ENCODE data around the gene PWP2.
"Not testable (repeated sequence)": the region's sequence is repeated elsewhere in the genome, so short reads cannot be mapped to it uniquely, and the experiment has no call there.

The PWP2 gene

DNA sequence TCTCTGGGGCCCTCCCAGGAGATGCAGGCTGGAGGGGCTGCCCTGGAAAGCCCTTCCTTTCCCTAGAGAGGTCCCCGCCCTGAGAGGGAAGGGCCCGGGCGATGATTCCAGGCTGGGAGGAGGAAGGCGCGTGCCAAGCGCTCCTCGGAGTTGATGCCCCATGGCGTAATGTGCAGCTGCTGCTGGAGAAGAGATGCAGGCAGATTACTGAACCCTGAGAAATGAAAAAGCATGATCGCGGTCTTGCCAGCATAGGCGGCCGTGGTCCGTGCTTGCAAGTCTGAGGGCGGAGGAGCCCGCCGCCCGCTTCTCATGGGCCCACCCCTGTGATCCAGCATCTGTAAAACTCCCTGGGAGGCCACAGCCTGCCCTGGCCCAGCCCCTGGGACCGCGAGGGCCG lies 53.6 kb downstream of the PWP2 start:
- not testable (repeated sequence) for H2BK15ac ChIP-seq (ENCODE audit: low read depth, poor library complexity, severe bottlenecking); H2AFZ ChIP-seq (ENCODE audit: low read depth, low read length); H3K27me3 ChIP-seq (ENCODE audit: control insufficient read depth in 1 of 2, insufficient read depth in 1 of 2, low read length in 2 of 2); H3K23ac ChIP-seq (ENCODE audit: low read length in 2 of 2); H2BK12ac ChIP-seq (ENCODE audit: low read length in 2 of 2); H3K9me3 ChIP-seq (ENCODE audit: control insufficient read depth, low read length); H2BK120ac ChIP-seq (ENCODE audit: low read depth, low read length); H4K91ac ChIP-seq (ENCODE audit: low read length); H3K18ac ChIP-seq (ENCODE audit: low read depth in 1 of 2, low read length in 2 of 2); H3K36me3 ChIP-seq (ENCODE audit: control insufficient read depth in 1 of 2, insufficient read depth in 2 of 2, low read depth in 1 of 2, low read length in 2 of 2); H3K4me2 ChIP-seq (ENCODE audit: low read length, poor library complexity, severe bottlenecking); H4K8ac ChIP-seq (ENCODE audit: low read length); H3K4me1 ChIP-seq (ENCODE audit: control insufficient read depth, insufficient read depth, low read depth, low read length); H3K79me1 ChIP-seq (replicated peaks; ENCODE audit: low read length, poor library complexity, severe bottlenecking); H3K9ac ChIP-seq (ENCODE audit: low read length); H3K14ac ChIP-seq (ENCODE audit: low read length in 2 of 2); H2BK5ac ChIP-seq (ENCODE audit: low read depth, low read length, poor library complexity, severe bottlenecking); H3K4me3 ChIP-seq (ENCODE audit: insufficient read depth in 1 of 2, low read depth in 1 of 2, low read length in 2 of 2); H3K4ac ChIP-seq (ENCODE audit: low read depth in 1 of 2, low read length in 2 of 2); H3K27ac ChIP-seq (ENCODE audit: low read length, poor library complexity, severe bottlenecking); DNase-seq; H2AK5ac ChIP-seq (ENCODE audit: low read length, severe bottlenecking)
- no CpG with 5 or more reads among the region's 20 CpGs for WGBS

DNA sequence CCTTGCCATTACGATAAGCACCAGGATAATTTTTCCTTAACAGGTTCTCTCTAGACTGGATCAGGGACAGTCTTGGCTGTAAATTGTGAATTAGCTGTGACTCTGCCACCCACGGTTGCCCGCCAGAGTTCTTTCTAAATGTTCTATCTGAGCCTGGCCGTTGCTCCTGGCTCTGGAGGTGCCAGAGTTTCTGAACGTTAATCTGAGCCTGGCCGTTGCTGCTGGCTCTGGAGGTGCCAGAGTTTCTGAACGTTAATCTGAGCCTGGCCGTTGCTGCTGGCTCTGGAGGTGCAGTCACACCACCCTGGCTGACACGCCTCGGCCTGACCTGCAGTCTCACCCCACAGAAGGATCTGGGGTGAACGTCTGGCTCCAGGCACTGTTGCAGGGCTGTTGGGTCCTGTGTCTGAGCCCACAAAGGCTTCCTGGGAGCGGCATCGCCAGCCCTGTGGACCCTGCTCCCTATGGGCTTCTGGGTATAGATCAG lies 56.0 kb downstream of the PWP2 start:
- H2BK12ac ChIP-seq (ENCODE audit: low read length in 2 of 2); H2AFZ ChIP-seq (ENCODE audit: low read depth, low read length); H4K91ac ChIP-seq (ENCODE audit: low read length); H3K9ac ChIP-seq (ENCODE audit: low read length); H3K27me3 ChIP-seq (ENCODE audit: control insufficient read depth in 1 of 2, insufficient read depth in 1 of 2, low read length in 2 of 2); H3K4ac ChIP-seq (ENCODE audit: low read depth in 1 of 2, low read length in 2 of 2); H3K4me1 ChIP-seq (ENCODE audit: control insufficient read depth, insufficient read depth, low read depth, low read length); H3K36me3 ChIP-seq (ENCODE audit: control insufficient read depth in 1 of 2, insufficient read depth in 2 of 2, low read depth in 1 of 2, low read length in 2 of 2); H3K18ac ChIP-seq (ENCODE audit: low read depth in 1 of 2, low read length in 2 of 2); H2BK5ac ChIP-seq (ENCODE audit: low read depth, low read length, poor library complexity, severe bottlenecking); H3K23ac ChIP-seq (ENCODE audit: low read length in 2 of 2); H2BK15ac ChIP-seq (ENCODE audit: low read depth, poor library complexity, severe bottlenecking); H3K27ac ChIP-seq (ENCODE audit: low read length, poor library complexity, severe bottlenecking); H3K9me3 ChIP-seq (ENCODE audit: control insufficient read depth, low read length); DNase-seq; H2AK5ac ChIP-seq (ENCODE audit: low read length, severe bottlenecking); H2BK120ac ChIP-seq (ENCODE audit: low read depth, low read length); H3K79me1 ChIP-seq (replicated peaks; ENCODE audit: low read length, poor library complexity, severe bottlenecking); H3K4me3 ChIP-seq (ENCODE audit: insufficient read depth in 1 of 2, low read depth in 1 of 2, low read length in 2 of 2); H3K4me2 ChIP-seq (ENCODE audit: low read length, poor library complexity, severe bottlenecking); H4K8ac ChIP-seq (ENCODE audit: low read length); H3K14ac ChIP-seq (ENCODE audit: low read length in 2 of 2): not testable (repeated sequence)
- no CpG with 5 or more reads among the region's 13 CpGs for WGBS

DNA sequence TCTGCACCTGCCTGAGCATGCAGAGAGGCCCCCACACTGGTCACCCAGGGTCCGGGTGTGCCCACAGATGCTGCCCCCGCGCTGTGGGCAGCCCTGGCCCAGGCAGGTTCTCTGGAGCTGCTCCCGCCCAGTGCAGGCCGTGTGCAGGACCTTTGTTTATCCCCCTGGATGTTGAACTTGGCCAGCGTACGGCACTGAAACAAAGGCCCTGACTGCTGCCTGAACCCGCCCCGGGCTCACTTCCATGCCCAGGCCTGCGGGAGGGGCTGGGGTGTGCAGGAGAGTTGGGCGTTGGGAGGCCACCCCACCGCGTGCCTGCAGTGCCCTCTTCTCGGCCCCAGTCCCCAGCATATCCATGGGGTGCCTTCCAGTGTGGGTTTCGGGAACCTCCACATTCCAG lies 58.7 kb downstream of the PWP2 start:
- H3K14ac ChIP-seq (ENCODE audit: low read length in 2 of 2); H4K8ac ChIP-seq (ENCODE audit: low read length); H2BK5ac ChIP-seq (ENCODE audit: low read depth, low read length, poor library complexity, severe bottlenecking); H3K9me3 ChIP-seq (ENCODE audit: control insufficient read depth, low read length); H2BK12ac ChIP-seq (ENCODE audit: low read length in 2 of 2); H3K4me3 ChIP-seq (ENCODE audit: insufficient read depth in 1 of 2, low read depth in 1 of 2, low read length in 2 of 2); H4K91ac ChIP-seq (ENCODE audit: low read length); H2AK5ac ChIP-seq (ENCODE audit: low read length, severe bottlenecking); H3K9ac ChIP-seq (ENCODE audit: low read length); H3K4ac ChIP-seq (ENCODE audit: low read depth in 1 of 2, low read length in 2 of 2); H2AFZ ChIP-seq (ENCODE audit: low read depth, low read length); DNase-seq; H2BK120ac ChIP-seq (ENCODE audit: low read depth, low read length); H3K79me1 ChIP-seq (replicated peaks; ENCODE audit: low read length, poor library complexity, severe bottlenecking); H3K4me1 ChIP-seq (ENCODE audit: control insufficient read depth, insufficient read depth, low read depth, low read length); H3K4me2 ChIP-seq (ENCODE audit: low read length, poor library complexity, severe bottlenecking); H3K18ac ChIP-seq (ENCODE audit: low read depth in 1 of 2, low read length in 2 of 2); H2BK15ac ChIP-seq (ENCODE audit: low read depth, poor library complexity, severe bottlenecking); H3K23ac ChIP-seq (ENCODE audit: low read length in 2 of 2); H3K27ac ChIP-seq (ENCODE audit: low read length, poor library complexity, severe bottlenecking); H3K36me3 ChIP-seq (ENCODE audit: control insufficient read depth in 1 of 2, insufficient read depth in 2 of 2, low read depth in 1 of 2, low read length in 2 of 2); H3K27me3 ChIP-seq (ENCODE audit: control insufficient read depth in 1 of 2, insufficient read depth in 1 of 2, low read length in 2 of 2): not testable (repeated sequence)
- WGBS, result no CpG with 5 or more reads among the region's 15 CpGs

DNA sequence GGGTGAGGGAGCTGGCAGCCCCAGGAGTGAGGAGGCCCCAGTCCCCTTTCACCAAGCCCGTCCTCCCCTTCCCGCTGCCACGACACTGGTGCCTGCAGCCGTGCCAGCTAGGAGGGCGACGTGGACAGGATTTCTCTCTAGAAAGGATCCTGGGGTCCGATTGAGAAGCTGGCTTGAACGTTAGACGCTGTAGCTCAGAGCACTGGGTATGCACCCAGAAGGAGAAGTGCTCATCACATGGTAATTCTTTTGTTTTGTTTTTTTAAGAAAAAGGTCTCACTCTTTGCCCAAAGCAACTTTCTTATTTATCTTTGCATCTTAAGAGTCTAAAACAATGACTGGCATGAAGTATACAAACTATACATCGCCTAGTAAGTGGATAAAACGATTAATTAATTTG lies 60.3 kb downstream of the PWP2 start:
- not testable (repeated sequence) for H2AK5ac ChIP-seq (ENCODE audit: low read length, severe bottlenecking); H3K27ac ChIP-seq (ENCODE audit: low read length, poor library complexity, severe bottlenecking); H3K4me2 ChIP-seq (ENCODE audit: low read length, poor library complexity, severe bottlenecking); DNase-seq; H3K23ac ChIP-seq (ENCODE audit: low read length in 2 of 2); H3K9ac ChIP-seq (ENCODE audit: low read length); H2AFZ ChIP-seq (ENCODE audit: low read depth, low read length); H3K4ac ChIP-seq (ENCODE audit: low read depth in 1 of 2, low read length in 2 of 2); H2BK5ac ChIP-seq (ENCODE audit: low read depth, low read length, poor library complexity, severe bottlenecking); H3K27me3 ChIP-seq (ENCODE audit: control insufficient read depth in 1 of 2, insufficient read depth in 1 of 2, low read length in 2 of 2); H3K9me3 ChIP-seq (ENCODE audit: control insufficient read depth, low read length); H4K91ac ChIP-seq (ENCODE audit: low read length); H2BK12ac ChIP-seq (ENCODE audit: low read length in 2 of 2); H2BK120ac ChIP-seq (ENCODE audit: low read depth, low read length); H3K4me3 ChIP-seq (ENCODE audit: insufficient read depth in 1 of 2, low read depth in 1 of 2, low read length in 2 of 2); H4K8ac ChIP-seq (ENCODE audit: low read length); H2BK15ac ChIP-seq (ENCODE audit: low read depth, poor library complexity, severe bottlenecking); H3K79me1 ChIP-seq (replicated peaks; ENCODE audit: low read length, poor library complexity, severe bottlenecking); H3K18ac ChIP-seq (ENCODE audit: low read depth in 1 of 2, low read length in 2 of 2); H3K36me3 ChIP-seq (ENCODE audit: control insufficient read depth in 1 of 2, insufficient read depth in 2 of 2, low read depth in 1 of 2, low read length in 2 of 2); H3K4me1 ChIP-seq (ENCODE audit: control insufficient read depth, insufficient read depth, low read depth, low read length); H3K14ac ChIP-seq (ENCODE audit: low read length in 2 of 2)
- WGBS, result no CpG with 5 or more reads among the region's 11 CpGs
